Measurements from ENCODE around the gene HOXB5. TPM values are rescaled to one million over a fixed set of nuclear protein-coding genes. Genes with fewer than 3 reads are reported as not detected.

Gene HOXB5
- total and polyA plus RNA-seq, 2 of the 4 experiments (the other 2 are of a cell fraction), result 0.54 to 18.0 TPM

GRCh38 chr17:48639136-48639535 lies 45.6 kb upstream of the HOXB5 start:
- Histone ChIP-seq H3K27me3 (ENCODE audit: control insufficient read depth, insufficient read depth, low read length) (peaks cover 99% of the 10 kb centered on the region), H3K18ac (ENCODE audit: low read depth, low read length) (no peak overlapping the region), H3K9ac (ENCODE audit: low read depth, low read length) (no peak overlapping the region), H4K91ac (ENCODE audit: insufficient read depth, low read depth, low read length) (no peak overlapping the region), H2AK9ac (replicated peaks; ENCODE audit: low read depth, low read length, poor library complexity) (no peak overlapping the region), H3K14ac (replicated peaks; ENCODE audit: low read depth, low read length) (no peak overlapping the region), H2BK120ac (ENCODE audit: low read depth, low read length) (no peak overlapping the region), H2AK5ac (ENCODE audit: low read depth, low read length) (no peak overlapping the region), H4K8ac (ENCODE audit: low read depth in 2 of 2, low read length in 2 of 2) (no peak overlapping the region), H3K9me1 (ENCODE audit: insufficient read depth, low read length) (no peaks in the 10 kb centered on the region), H3K23ac (ENCODE audit: low read depth, low read length) (no peak overlapping the region), H3K36me3 (ENCODE audit: control insufficient read depth, insufficient read depth, low read length) (no peaks in the 10 kb centered on the region), H3K4me3 (ENCODE audit: insufficient read depth, low read depth, low read length) (no peak overlapping the region), H3K79me1 (ENCODE audit: low read depth in 1 of 2, low read length in 2 of 2) (no peaks in the 10 kb centered on the region), H3K56ac (ENCODE audit: extremely low read depth, insufficient read depth, low read length) (no peak overlapping the region), H4K5ac (ENCODE audit: low read depth, low read length) (no peak overlapping the region), H3K4ac (ENCODE audit: low read depth, low read length) (no peak overlapping the region), H3K27ac (ENCODE audit: insufficient read depth, low read length) (no peak overlapping the region), H2BK5ac (ENCODE audit: low read depth, low read length, poor library complexity, severe bottlenecking) (no peak overlapping the region), H2BK15ac (ENCODE audit: low read depth, low read length) (no peak overlapping the region), H3K4me2 (ENCODE audit: low read depth, low read length) (no peak overlapping the region), H3K4me1 (ENCODE audit: control insufficient read depth, insufficient read depth, low read length) (no peaks in the 10 kb centered on the region), H3K9me3 (ENCODE audit: control insufficient read depth, insufficient read depth, low read length) (peaks cover 14% of the 10 kb centered on the region), H4K20me1 (ENCODE audit: insufficient read depth, low read length) (no peaks in the 10 kb centered on the region; the same call in 1 of the 2 replicates), H2AFZ (replicated peaks; ENCODE audit: low read length, poor library complexity) (no peak overlapping the region), H2BK20ac (ENCODE audit: low read depth, low read length) (no peak overlapping the region)
- intact Hi-C loops (cut with micrococcal nuclease), result no loop called here
- DNase-seq (no peak), ATAC-seq (ENCODE audit: low read depth) (no peak)
- in situ Hi-C loops (cut with MboI; ENCODE audit: low sequenced_read_pairs), result no loop called here
- ChIA-PET POLR2A (ENCODE audit: unreplicated experiment) (no interaction called here), CTCF (no interaction called here)
- no TSS peak for BruUV-seq (replicated peaks)
- TF ChIP-seq MXI1 (IDR thresholded peaks at IDR 0.05; ENCODE audit: borderline replicate concordance, low read depth, low read length), result no peak
- TF ChIP-seq USF2 (IDR thresholded peaks at IDR 0.05; ENCODE audit: low read depth, low read length), result no peak
- TF ChIP-seq ELK1 (IDR thresholded peaks at IDR 0.05; ENCODE audit: borderline replicate concordance, low read depth, low read length), result no peak
- TF ChIP-seq RCOR1 (IDR thresholded peaks at IDR 0.05; ENCODE audit: insufficient replicate concordance, low read length), result no peak
- no peak for TF ChIP-seq BHLHE40 (IDR thresholded peaks at IDR 0.05; ENCODE audit: low read depth, low read length)
- no peak for TF ChIP-seq CEBPB (IDR thresholded peaks at IDR 0.05; ENCODE audit: low read depth, low read length)
- no peak for TF ChIP-seq RAD21 (IDR thresholded peaks at IDR 0.05; ENCODE audit: low read length)
- TF ChIP-seq SMC3 (IDR thresholded peaks at IDR 0.05; ENCODE audit: low read depth, low read length), result no peak
- TF ChIP-seq NFE2L2 (IDR thresholded peaks at IDR 0.05; ENCODE audit: low read depth, low read length), result no peak
- no peak for TF ChIP-seq MAZ (IDR thresholded peaks at IDR 0.05; ENCODE audit: borderline replicate concordance, low read depth, low read length)
- dilution Hi-C loops (cut with HindIII; ENCODE audit: low sequenced_read_pairs, unreplicated experiment), result no loop called here
- 0% methylated on average over 2 of the region's 5 CpGs; no CpG with 5 or more reads in 1 of the 2 experiments for WGBS, 2 experiments (ENCODE audit: extremely low coverage in 2 of 2, insufficient read length in 1 of 2)
